Loucy (cell line): Measurements from ENCODE around the gene COL17A1.

Experiments
- H2AFZ ChIP-seq: fragments of 200-600 bp; sonication (generic); 2 replicates; pipeline ENCODE4 v1.6.0; 2016; ENCODE audit warnings: antibody characterized with exemption, mild to moderate bottlenecking, low read length, moderate library complexity
- H3F3A ChIP-seq: fragments of 200-600 bp; 2 replicates; pipeline ENCODE4 v1.6.0; 2016; ENCODE audit warnings: antibody characterized with exemption, low read depth, mild to moderate bottlenecking
- H3K27me3 ChIP-seq: fragments of 200-600 bp; sonication (generic); 2 replicates; pipeline ENCODE4 v1.6.1; 2014; ENCODE audit warnings: low read length, mild to moderate bottlenecking; ENCODE audit not compliant: insufficient read depth, poor library complexity, severe bottlenecking
- H3K36me3 ChIP-seq: fragments of 200-600 bp; sonication (generic); 2 replicates; pipeline ENCODE4 v1.6.1; 2016; ENCODE audit warnings: low read length; ENCODE audit not compliant: insufficient read depth
- H3K4me1 ChIP-seq: fragments of 200-600 bp; sonication (generic); 2 replicates; pipeline ENCODE4 v1.5.1; 2014; ENCODE audit warnings: low read length, mild to moderate bottlenecking; ENCODE audit not compliant: insufficient read depth, poor library complexity, severe bottlenecking
- H3K4me2 ChIP-seq: fragments of 200-600 bp; sonication (generic); 2 replicates; pipeline ENCODE4 v1.6.0; 2014; ENCODE audit warnings: antibody characterized with exemption, low read length, low read depth, mild to moderate bottlenecking; ENCODE audit not compliant: poor library complexity, severe bottlenecking
- H3K4me3 ChIP-seq: fragments of 200-600 bp; sonication (generic); 2 replicates; pipeline ENCODE4 v1.5.1; 2014; ENCODE audit warnings: low read length, mild to moderate bottlenecking, mixed read lengths; ENCODE audit not compliant: poor library complexity, severe bottlenecking
- H3K79me2 ChIP-seq: fragments of 200-600 bp; sonication (generic); 2 replicates; pipeline ENCODE4 v1.6.1; 2014; ENCODE audit warnings: low read length; ENCODE audit not compliant: insufficient read depth
- H3K9ac ChIP-seq: fragments of 200-600 bp; sonication (generic); 2 replicates; pipeline ENCODE4 v1.6.0; 2014; ENCODE audit warnings: mild to moderate bottlenecking, low read depth, low read length, moderate library complexity; ENCODE audit not compliant: poor library complexity, severe bottlenecking
- H3K9me2 ChIP-seq: fragments of 200-600 bp; sonication (generic); replicated peaks from 2 replicates; pipeline ENCODE4 v1.6.1; 2016; ENCODE audit warnings: low read depth, low read length, mixed read lengths
- H3K9me3 ChIP-seq: fragments of 200-600 bp; sonication (generic); 2 replicates; pipeline ENCODE4 v1.6.1; 2014; ENCODE audit warnings: mild to moderate bottlenecking, antibody characterized with exemption, low read length, low read depth; ENCODE audit not compliant: insufficient read depth
- H4K20me1 ChIP-seq: fragments of 200-600 bp; sonication (generic); 2 replicates; pipeline ENCODE4 v1.6.0; 2014; ENCODE audit warnings: antibody characterized with exemption, low read length, mild to moderate bottlenecking; ENCODE audit not compliant: insufficient read depth, poor library complexity, severe bottlenecking
- CTCF ChIP-seq: fragments of 200-600 bp; sonication (generic); conservative IDR thresholded peaks from 2 replicates; pipeline ENCODE4 v1.5.1; 2014; ENCODE audit warnings: mild to moderate bottlenecking, antibody characterized with exemption, low read length
- EZH2phosphoT487 ChIP-seq: fragments of 200-600 bp; IDR thresholded peaks from 2 replicates; pipeline ENCODE4 v1.6.1; 2018; ENCODE audit warnings: antibody characterized with exemption, mild to moderate bottlenecking, moderate library complexity, borderline replicate concordance

The COL17A1 gene

GRCh38 chr10:104021246-104021645, 64.4 kb downstream of the COL17A1 start:
- H3K9me3 ChIP-seq, result no peaks in the 10 kb centered on the region
- no peaks in the 10 kb centered on the region for H3F3A ChIP-seq
- H3K79me2 ChIP-seq, result no peaks in the 10 kb centered on the region
- no peak overlapping the region for H3K4me3 ChIP-seq
- no peak overlapping the region for H3K4me2 ChIP-seq
- no peaks in the 10 kb centered on the region for H4K20me1 ChIP-seq
- no peak overlapping the region for H2AFZ ChIP-seq
- H3K9ac ChIP-seq, result no peak overlapping the region
- TF ChIP-seq CTCF (no peak), EZH2phosphoT487 (no peak)
- H3K27me3 ChIP-seq, result no peaks in the 10 kb centered on the region
- H3K36me3 ChIP-seq, result peaks cover 69% of the 10 kb centered on the region
- H3K9me2 ChIP-seq, result no peaks in the 10 kb centered on the region
- H3K4me1 ChIP-seq, result no peaks in the 10 kb centered on the region

DNA sequence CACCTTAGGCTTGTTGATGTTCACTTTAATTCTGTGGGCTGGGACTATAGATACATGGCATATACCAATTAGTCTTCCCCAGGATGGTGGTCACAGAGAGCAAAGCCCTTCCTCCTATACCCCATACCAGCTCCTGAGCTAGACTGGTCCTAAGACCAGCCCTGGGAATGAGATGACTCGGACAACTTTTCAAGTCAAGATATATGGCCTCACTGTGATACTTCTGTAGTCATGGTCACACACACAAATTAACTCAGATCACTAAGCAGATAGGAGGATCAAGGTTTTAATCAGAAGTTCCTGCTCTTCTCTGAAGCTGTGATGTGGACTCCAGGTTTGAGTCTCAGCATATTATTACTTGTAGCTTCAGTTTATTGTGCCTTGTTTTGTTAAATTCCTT, 65.7 kb downstream of the COL17A1 start:
- peaks cover 59% of the 10 kb centered on the region for H3K36me3 ChIP-seq
- no peak for TF ChIP-seq EZH2phosphoT487
- TF ChIP-seq CTCF, result no peak

DNA sequence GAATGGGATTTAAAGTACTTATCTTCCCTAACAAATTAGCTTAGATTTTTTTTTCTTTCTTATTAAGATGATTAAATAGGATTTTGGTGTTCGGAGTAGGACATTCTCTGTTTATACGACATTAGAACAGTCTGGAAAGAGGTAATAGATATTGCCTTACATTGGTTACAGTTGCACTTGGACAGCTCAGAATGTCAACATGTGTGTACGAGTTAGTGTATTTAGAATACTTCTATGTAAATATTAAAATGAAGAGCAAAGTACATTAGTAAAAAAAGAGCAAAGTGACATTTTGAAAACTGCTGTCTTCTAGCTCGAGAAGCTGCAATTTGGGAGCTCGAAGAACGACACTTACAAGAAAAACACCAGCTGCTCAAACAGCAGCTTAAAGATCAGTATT, 67.2 kb downstream of the COL17A1 start:
- Histone ChIP-seq H3K9me2 (no peaks in the 10 kb centered on the region), H3K9ac (no peak overlapping the region), H3K36me3 (peaks cover 48% of the 10 kb centered on the region), H3K4me3 (no peak overlapping the region), H3K27me3 (no peaks in the 10 kb centered on the region), H3K4me2 (no peak overlapping the region), H3K4me1 (no peaks in the 10 kb centered on the region), H4K20me1 (no peaks in the 10 kb centered on the region), H2AFZ (no peak overlapping the region), H3F3A (no peaks in the 10 kb centered on the region), H3K9me3 (no peaks in the 10 kb centered on the region), H3K79me2 (no peaks in the 10 kb centered on the region)
- TF ChIP-seq EZH2phosphoT487, result no peak
- no peak for TF ChIP-seq CTCF

More for the DNA sequence above, 65.7 kb downstream of the COL17A1 start:
- H3K4me3 ChIP-seq, result no peak overlapping the region
- H3K9me2 ChIP-seq, result no peaks in the 10 kb centered on the region
- H3K9me3 ChIP-seq, result no peaks in the 10 kb centered on the region
- H2AFZ ChIP-seq, result no peak overlapping the region
- no peaks in the 10 kb centered on the region for H4K20me1 ChIP-seq
- no peaks in the 10 kb centered on the region for H3F3A ChIP-seq
- H3K9ac ChIP-seq, result no peak overlapping the region
- H3K79me2 ChIP-seq, result no peaks in the 10 kb centered on the region
- H3K4me2 ChIP-seq, result no peak overlapping the region
- no peaks in the 10 kb centered on the region for H3K4me1 ChIP-seq
- no peaks in the 10 kb centered on the region for H3K27me3 ChIP-seq
